Gastroesophageal sphincter (tissue), 3 donors: ENCODE results near the gene MLEC.

ENCODE experiments used
- CTCF ChIP-seq, 4 experiments: fragments of 200-600 bp in 2 of 4; fragments of 450-650 bp in 2 of 4; sonication (generic) in 1 of 4; IDR thresholded peaks; one replicate each; pipeline ENCODE4 v1.5.1; 2017 to 2019; ENCODE audit warnings: antibody characterized with exemption in 4 of 4, mild to moderate bottlenecking in 2 of 4, moderate library complexity in 2 of 4
- POLR2A ChIP-seq, 2 donors: fragments of 450-650 bp; IDR thresholded peaks; one replicate each; pipeline ENCODE4 v1.6.1; 2017; ENCODE audit warnings: antibody characterized with exemption in 2 of 2, mild to moderate bottlenecking in 2 of 2, moderate library complexity in 1 of 2

GRCh38 chr12:120659151-120659525 lies 27.8 kb upstream of the MLEC start:
- TF ChIP-seq CTCF (IDR thresholded peaks at IDR 0.05) = no peak
- TF ChIP-seq POLR2A (IDR thresholded peaks at IDR 0.05) = no peak
